Measurements from ENCODE around the gene PAM16.
A peak's percentile ranks its signal among the peaks of the same experiment; 100 is the strongest.

Gene PAM16

DNA sequence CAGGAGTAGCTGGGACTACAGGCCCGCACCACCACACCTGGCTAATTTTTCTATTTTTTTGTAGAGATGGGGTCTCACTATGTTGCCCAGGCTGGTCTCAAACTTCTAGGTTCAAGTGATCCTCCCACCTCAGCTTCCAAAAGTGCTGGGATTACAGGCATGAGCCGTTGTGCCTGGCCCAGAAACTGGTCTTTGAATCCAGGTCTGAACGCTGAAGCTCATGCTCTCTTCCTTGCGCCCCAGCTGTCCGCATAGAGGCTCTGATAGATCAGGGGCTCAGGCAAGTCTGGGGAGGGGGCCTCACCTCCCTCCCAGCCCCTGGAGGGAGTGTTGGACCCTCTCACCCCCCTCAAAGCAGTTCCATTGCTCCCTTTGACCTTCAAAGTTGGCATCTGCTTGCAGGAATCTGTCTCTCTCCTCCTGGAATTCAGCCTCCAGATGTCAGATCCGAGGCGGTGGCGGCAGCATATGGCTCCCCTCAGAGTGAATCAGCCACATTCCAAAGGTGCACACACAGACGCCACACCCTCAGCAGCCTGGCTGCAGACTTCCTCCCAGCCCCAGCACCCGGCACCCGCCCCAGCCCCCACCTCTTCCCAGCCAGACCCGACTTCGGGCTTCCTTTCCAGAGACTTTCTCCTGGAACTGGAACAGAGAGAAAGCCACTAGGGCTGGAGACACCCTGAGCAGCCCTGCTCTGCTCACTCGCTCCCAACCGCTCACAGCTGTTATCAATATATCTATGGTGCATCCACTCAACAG, 52.2 kb downstream of the PAM16 start:
- peak; percentile 96 for DNase-seq (ENCODE audit: low spot score)

DNA sequence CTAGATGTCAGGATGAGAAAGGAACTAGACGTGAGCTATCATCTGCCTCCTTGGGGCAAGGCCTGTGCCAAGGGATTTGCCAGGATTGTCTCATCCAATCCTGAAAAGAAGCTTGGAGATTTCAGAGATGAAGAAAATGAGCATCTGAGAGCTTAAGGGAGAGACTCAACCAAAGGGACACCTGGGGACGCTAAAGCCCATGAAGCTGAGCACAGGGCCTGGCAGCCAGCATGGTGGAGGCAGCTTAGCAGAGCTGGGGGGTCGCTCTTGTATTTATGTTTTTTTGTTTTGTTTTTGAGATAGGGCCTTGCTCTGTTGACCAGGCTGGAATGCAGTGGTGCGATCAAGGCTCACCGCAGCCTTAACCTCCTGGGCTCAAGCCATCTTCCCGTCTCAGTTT, 53.6 kb downstream of the PAM16 start:
- DNase-seq (ENCODE audit: low spot score), result no peak

DNA sequence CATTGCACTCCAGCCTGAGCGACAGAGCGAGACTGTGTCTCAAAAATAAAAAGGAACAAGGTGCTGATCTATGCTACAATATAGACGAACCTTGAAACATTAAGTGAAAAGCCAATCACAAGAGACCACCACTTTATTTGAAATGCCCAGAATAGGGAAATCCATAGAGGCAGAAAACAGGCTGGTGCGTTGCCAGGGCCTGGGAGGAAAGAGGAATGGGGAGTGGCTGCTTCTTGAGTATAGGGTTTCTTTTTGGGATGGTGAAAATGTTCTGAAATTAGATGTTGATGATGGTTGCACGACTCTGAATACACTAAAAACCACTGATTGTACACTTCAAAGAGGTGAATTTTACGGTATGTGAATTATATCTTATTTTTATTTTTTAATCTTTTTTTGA, 55.5 kb downstream of the PAM16 start:
- no peak for DNase-seq (ENCODE audit: low spot score)

DNA sequence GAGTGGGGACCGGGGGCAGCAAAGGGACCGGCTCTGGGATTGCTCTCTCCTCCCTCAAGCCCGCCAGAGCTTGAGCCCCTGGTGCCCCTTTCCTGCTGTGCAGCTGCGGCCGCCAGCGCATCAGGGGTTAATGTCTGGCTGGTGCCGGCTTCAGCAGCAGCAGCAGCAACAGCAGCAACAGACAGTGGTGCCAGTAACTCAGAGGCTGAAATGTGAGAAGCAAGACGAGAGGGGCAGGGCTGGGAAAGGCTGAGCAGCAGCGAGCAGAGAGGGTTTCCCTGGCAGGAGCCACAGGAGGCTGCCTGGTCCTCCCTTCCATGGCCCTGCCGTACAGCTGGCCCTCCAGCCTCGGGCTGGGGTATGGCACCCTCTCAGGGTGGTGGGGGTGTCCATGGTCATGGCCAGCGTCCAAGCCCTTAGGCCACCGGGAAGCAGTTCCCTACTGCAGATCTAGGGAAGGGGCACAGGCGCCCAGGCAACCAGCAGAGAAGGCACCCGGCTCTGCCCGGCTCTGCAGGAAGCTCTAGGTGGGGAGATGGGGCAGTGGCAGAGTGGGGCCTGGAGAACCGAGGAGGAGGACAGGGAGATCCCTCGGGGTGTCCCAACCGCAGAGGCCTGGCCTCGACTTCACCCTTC, 57.2 kb downstream of the PAM16 start:
- peak; percentile 77 for DNase-seq (ENCODE audit: low spot score)

DNA sequence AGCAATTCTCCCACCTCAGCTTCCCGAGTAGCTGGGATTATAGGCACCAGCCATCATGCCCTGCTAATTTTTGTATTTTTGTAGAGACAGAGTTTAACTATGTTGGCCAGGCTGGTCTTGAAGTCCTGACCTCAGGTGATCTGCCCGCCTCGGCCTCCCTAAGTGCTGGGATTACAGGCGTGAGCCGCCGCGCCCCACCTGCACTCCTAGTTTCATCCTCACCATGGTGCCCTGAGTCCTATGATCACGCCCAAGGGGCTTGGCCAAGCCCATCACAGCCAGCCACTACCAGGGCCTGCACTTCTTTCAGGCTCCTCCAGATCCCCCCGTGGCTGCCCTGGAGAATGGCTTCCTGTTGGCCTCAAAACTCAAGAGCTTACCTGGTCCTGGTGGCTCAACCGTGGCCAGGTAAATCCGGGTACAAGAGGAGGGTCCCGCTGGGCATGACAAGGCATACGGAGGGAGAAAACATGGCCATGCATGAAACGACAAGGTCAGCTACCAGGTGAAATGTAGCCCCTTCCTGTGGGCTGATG, 57.9 kb downstream of the PAM16 start:
- DNase-seq (ENCODE audit: low spot score), result no peak

DNA sequence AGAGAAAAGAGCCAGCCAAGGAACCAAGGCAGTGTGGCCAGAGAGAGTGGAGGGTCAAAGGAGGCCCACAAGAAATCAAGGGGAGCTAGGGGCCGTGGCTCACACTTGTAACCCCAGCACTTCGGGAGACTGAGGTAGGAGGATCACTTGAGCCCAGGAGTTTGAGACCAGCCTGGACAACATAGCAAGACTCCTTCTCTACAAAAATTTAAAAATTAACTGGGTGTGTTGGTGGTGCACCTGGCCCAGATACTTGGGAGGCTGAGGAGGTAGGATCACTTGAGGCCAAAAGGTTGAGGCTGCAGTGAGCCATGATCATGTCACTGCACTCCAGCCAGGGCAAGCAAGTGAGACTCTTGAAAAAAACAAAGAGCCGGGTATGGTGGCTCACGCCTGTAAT, 59.4 kb downstream of the PAM16 start:
- DNase-seq (ENCODE audit: low spot score), result no peak

Data from AG08395 (cell line).